ENCODE data around the gene UAP1L1.

UAP1L1 gene

DNA sequence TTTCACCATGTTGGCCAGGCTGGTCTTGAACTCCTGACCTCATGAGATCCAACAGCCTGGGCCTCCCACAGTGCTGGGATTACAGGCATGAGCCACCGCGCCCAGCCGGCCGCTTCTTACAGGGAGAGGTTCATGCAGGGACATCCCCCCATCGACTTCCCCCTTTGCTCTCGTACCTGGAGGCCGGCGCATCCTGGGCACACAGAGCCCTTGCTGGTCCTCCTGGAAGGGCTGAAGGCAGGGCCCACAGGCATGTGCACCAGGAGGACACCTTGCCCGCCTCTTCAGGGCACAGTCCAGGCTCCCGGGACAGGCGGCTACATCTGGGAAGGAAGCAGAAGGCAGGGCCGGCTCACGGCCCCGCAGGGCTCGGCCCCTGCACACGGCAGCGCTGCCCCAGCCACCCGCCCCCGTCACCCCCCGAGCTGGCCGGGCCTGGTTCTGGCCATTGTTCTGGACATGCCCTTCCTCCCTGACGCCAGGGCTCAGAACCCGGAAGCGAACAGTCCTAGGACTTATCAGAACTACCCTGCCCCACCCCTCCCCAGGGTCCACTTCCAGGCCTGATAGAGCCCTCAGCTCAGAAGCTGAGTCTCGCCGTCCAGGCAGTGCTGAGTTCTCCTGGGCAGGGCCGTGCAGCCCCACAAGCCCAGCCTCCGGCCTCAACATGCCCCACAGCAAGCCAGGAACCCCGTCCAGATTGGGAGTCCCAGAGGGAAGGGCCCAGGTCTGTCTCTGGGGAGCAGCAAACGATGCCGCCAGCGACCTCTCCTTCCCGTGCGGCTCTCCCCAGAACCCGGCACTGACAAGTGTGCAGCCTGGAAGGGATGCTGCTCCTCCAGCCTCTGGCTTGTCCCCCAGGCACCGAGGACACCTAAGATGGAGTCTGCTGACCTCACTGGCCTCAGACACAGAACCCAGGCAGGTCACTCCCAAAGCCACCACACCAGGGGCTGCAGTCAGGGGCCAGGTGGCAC is 34.3 kb upstream of the UAP1L1 start:
- Histone ChIP-seq H3K9ac (ENCODE audit: low read length) (no peak overlapping the region), H3K4me2 (ENCODE audit: low read length) (no peak overlapping the region), H3K4me3 (ENCODE audit: low read depth, low read length, poor library complexity, severe bottlenecking) (no peak overlapping the region)

DNA sequence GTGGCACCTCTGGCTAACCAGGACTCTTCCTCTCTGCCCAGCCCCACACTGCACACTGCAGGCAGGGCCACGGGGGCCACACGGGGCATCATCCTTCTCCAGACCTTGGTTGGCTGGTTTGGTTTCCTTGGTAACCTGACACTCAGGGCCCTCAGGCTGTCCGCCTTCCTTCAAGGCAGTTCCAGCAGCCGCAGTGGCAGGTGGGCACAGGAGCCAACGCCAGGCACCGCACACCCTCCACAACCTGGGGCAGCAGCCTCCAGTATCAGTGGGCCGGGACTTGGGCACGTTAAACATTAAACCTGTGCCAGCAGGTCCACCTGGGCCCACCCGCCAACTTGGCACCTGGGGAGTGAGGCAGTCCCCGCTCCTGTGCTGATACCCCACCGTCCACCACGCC is 33.3 kb upstream of the UAP1L1 start:
- no peaks in the 10 kb centered on the region for H3K36me3 ChIP-seq (ENCODE audit: insufficient read depth, low read length)
- peaks cover 20% of the 10 kb centered on the region for H3K27me3 ChIP-seq (ENCODE audit: insufficient read depth, low read length)
- no peaks in the 10 kb centered on the region for H4K20me1 ChIP-seq (ENCODE audit: insufficient read depth, low read length)
- H3K4me3 ChIP-seq (ENCODE audit: low read depth, low read length, poor library complexity, severe bottlenecking), result no peak overlapping the region
- H3K4me1 ChIP-seq (ENCODE audit: insufficient read depth, low read length, severe bottlenecking), result peaks cover 7% of the 10 kb centered on the region
- H3K9ac ChIP-seq (ENCODE audit: low read length), result no peak overlapping the region
- H3K9me2 ChIP-seq (ENCODE audit: low read depth, low read length), result no peaks in the 10 kb centered on the region
- H3K4me2 ChIP-seq (ENCODE audit: low read length), result no peak overlapping the region
- H3K79me2 ChIP-seq (ENCODE audit: insufficient read depth, low read length), result no peaks in the 10 kb centered on the region
- no peak overlapping the region for H2AFZ ChIP-seq (ENCODE audit: low read length)
- no peaks in the 10 kb centered on the region for H3K9me3 ChIP-seq (ENCODE audit: low read length)
- H3F3A ChIP-seq (ENCODE audit: insufficient read depth, low read length), result no peaks in the 10 kb centered on the region
- no peak for TF ChIP-seq EZH2 (IDR thresholded peaks at IDR 0.05; ENCODE audit: borderline replicate concordance, low read length)
- TF ChIP-seq, protein P1, sequence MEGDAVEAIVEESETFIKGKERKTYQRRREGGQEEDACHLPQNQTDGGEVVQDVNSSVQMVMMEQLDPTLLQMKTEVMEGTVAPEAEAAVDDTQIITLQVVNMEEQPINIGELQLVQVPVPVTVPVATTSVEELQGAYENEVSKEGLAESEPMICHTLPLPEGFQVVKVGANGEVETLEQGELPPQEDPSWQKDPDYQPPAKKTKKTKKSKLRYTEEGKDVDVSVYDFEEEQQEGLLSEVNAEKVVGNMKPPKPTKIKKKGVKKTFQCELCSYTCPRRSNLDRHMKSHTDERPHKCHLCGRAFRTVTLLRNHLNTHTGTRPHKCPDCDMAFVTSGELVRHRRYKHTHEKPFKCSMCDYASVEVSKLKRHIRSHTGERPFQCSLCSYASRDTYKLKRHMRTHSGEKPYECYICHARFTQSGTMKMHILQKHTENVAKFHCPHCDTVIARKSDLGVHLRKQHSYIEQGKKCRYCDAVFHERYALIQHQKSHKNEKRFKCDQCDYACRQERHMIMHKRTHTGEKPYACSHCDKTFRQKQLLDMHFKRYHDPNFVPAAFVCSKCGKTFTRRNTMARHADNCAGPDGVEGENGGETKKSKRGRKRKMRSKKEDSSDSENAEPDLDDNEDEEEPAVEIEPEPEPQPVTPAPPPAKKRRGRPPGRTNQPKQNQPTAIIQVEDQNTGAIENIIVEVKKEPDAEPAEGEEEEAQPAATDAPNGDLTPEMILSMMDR (IDR thresholded peaks at IDR 0.05; ENCODE audit: low read length), result no peak
- no peak overlapping the region for H3K27ac ChIP-seq (ENCODE audit: low read depth, low read length, poor library complexity, severe bottlenecking)

More for the DNA sequence above, 34.3 kb upstream of the UAP1L1 start:
- H3K36me3 ChIP-seq (ENCODE audit: insufficient read depth, low read length), result no peaks in the 10 kb centered on the region
- H3K9me3 ChIP-seq (ENCODE audit: low read length), result no peaks in the 10 kb centered on the region
- H2AFZ ChIP-seq (ENCODE audit: low read length), result no peak overlapping the region
- no peaks in the 10 kb centered on the region for H3K9me2 ChIP-seq (ENCODE audit: low read depth, low read length)
- no peak overlapping the region for H3K27ac ChIP-seq (ENCODE audit: low read depth, low read length, poor library complexity, severe bottlenecking)
- no peaks in the 10 kb centered on the region for H4K20me1 ChIP-seq (ENCODE audit: insufficient read depth, low read length)
- H3K79me2 ChIP-seq (ENCODE audit: insufficient read depth, low read length), result no peaks in the 10 kb centered on the region
- H3K27me3 ChIP-seq (ENCODE audit: insufficient read depth, low read length), result peaks cover 20% of the 10 kb centered on the region
- TF ChIP-seq, protein P1 (IDR thresholded peaks at IDR 0.05; ENCODE audit: low read length), result no peak
- TF ChIP-seq EZH2 (IDR thresholded peaks at IDR 0.05; ENCODE audit: borderline replicate concordance, low read length), result no peak
- peaks cover 7% of the 10 kb centered on the region for H3K4me1 ChIP-seq (ENCODE audit: insufficient read depth, low read length, severe bottlenecking)
- no peaks in the 10 kb centered on the region for H3F3A ChIP-seq (ENCODE audit: insufficient read depth, low read length)

DNA sequence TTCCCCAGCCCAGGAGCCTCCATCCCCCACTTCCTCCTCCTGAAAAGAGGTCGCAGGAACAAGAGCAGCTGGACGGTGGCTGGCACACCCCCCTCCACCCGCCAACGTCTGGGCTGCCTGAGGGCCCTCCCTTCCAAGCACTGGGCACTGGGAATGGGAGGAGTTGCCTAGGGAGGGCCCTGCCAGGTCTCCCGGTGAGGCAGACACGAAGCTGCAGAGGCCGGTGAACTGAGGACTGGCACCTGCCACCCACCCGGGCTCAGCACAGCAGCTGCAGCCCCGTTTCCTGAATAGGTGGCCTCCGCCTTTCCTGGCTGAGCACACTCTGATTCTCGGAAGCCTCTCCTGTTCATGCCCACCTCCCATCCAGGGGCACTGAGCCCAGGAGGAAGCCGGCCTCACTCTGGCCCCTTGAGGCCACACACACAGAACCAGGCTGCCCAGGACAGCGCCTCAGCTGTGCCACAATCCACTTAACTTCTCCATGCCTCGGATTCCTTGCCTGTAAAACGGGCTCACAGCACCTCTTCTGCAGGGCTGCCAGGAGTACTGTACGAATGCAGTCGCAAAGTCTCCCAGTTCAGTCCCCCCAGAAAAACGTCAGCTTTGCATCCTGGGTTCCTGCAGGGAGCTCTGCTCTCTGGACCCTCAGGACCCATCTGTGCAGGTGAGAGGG is 32.7 kb upstream of the UAP1L1 start:
- H3K27me3 ChIP-seq (ENCODE audit: insufficient read depth, low read length), result peaks cover 20% of the 10 kb centered on the region; the same call in 1 of the 2 replicates
- no peak overlapping the region for H3K9ac ChIP-seq (ENCODE audit: low read length)
- H3K4me1 ChIP-seq (ENCODE audit: insufficient read depth, low read length, severe bottlenecking), result peaks cover 7% of the 10 kb centered on the region
- no peaks in the 10 kb centered on the region for H4K20me1 ChIP-seq (ENCODE audit: insufficient read depth, low read length)
- H3K9me3 ChIP-seq (ENCODE audit: low read length), result no peaks in the 10 kb centered on the region
- no peak overlapping the region for H3K27ac ChIP-seq (ENCODE audit: low read depth, low read length, poor library complexity, severe bottlenecking)
- no peak overlapping the region for H2AFZ ChIP-seq (ENCODE audit: low read length)
- H3F3A ChIP-seq (ENCODE audit: insufficient read depth, low read length), result no peaks in the 10 kb centered on the region
- H3K4me2 ChIP-seq (ENCODE audit: low read length), result no peak overlapping the region
- no peak overlapping the region for H3K4me3 ChIP-seq (ENCODE audit: low read depth, low read length, poor library complexity, severe bottlenecking)
- H3K9me2 ChIP-seq (ENCODE audit: low read depth, low read length), result no peaks in the 10 kb centered on the region
- no peaks in the 10 kb centered on the region for H3K79me2 ChIP-seq (ENCODE audit: insufficient read depth, low read length)
- TF ChIP-seq, protein P1 (IDR thresholded peaks at IDR 0.05; ENCODE audit: low read length), result no peak
- TF ChIP-seq EZH2 (IDR thresholded peaks at IDR 0.05; ENCODE audit: borderline replicate concordance, low read length), result no peak
- H3K36me3 ChIP-seq (ENCODE audit: insufficient read depth, low read length), result no peaks in the 10 kb centered on the region
